Keratinocyte (primary cell): ENCODE data around the gene RBM10. TPM values are rescaled to one million over a fixed set of nuclear protein-coding genes. Genes with fewer than 3 reads are reported as not detected.

Experiments
- DNase-seq: peaks from one replicate; pipeline ENCODE4 v3.0.0-alpha.2; 2011; ENCODE audit warnings: low read depth, missing footprints, low spot score
- FAIRE-seq: peaks from 2 replicates; lab custom pipeline; 2011; peaks lifted over from hg19 to GRCh38; lab: Jason Lieb, UNC
- H2AFZ ChIP-seq: 2 replicates; pipeline ENCODE4 v1.6.0; 2012; ENCODE audit warnings: low read length, control low read depth, inconsistent platforms; ENCODE audit not compliant: control insufficient read depth
- H3K27ac ChIP-seq: 2 replicates; pipeline ENCODE4 v1.5.1; 2011; ENCODE audit warnings: low read length; ENCODE audit not compliant: control insufficient read depth, insufficient read depth
- H3K27me3 ChIP-seq: 3 replicates; pipeline ENCODE4 v1.6.0; 2011; ENCODE audit warnings: low read length; ENCODE audit not compliant: control insufficient read depth, insufficient read depth; ENCODE audit errors: extremely low read depth
- H3K36me3 ChIP-seq, 2 experiments: 2 replicates in 1 of 2; 3 replicates in 1 of 2; pipeline ENCODE4 v1.5.1; 2011; ENCODE audit warnings: low read length in 2 of 2, mild to moderate bottlenecking in 1 of 2; ENCODE audit not compliant: control insufficient read depth in 2 of 2, insufficient read depth in 2 of 2; ENCODE audit errors: extremely low read depth in 1 of 2
- H3K4me1 ChIP-seq: 3 replicates; pipeline ENCODE4 v1.5.1; 2011; ENCODE audit warnings: low read length; ENCODE audit not compliant: control insufficient read depth, insufficient read depth; ENCODE audit errors: extremely low read depth
- H3K4me2 ChIP-seq: 3 replicates; pipeline ENCODE4 v1.6.0; 2011; ENCODE audit warnings: low read depth, low read length; ENCODE audit not compliant: control insufficient read depth, insufficient read depth; ENCODE audit errors: extremely low read depth
- H3K4me3 ChIP-seq, 3 experiments: fragments of 200-600 bp in 1 of 3; sonication (generic) in 1 of 3; 2 replicates in 2 of 3; 3 replicates in 1 of 3; pipeline ENCODE4 v1.5.1; 2011 to 2016; ENCODE audit warnings: low read length in 3 of 3, mild to moderate bottlenecking in 3 of 3, control low read depth in 2 of 3, inconsistent platforms in 1 of 3, low read depth in 1 of 3, mixed read lengths in 1 of 3, mixed run types in 1 of 3, moderate library complexity in 1 of 3; ENCODE audit not compliant: control insufficient read depth in 2 of 3, insufficient read depth in 2 of 3; ENCODE audit errors: extremely low read depth in 1 of 3
- H3K79me2 ChIP-seq: 2 replicates; pipeline ENCODE4 v1.6.0; 2012; ENCODE audit warnings: low read length; ENCODE audit not compliant: control insufficient read depth, insufficient read depth
- H3K9ac ChIP-seq: 3 replicates; pipeline ENCODE4 v1.6.0; 2011; ENCODE audit warnings: low read length; ENCODE audit not compliant: control insufficient read depth, insufficient read depth; ENCODE audit errors: extremely low read depth
- H3K9me1 ChIP-seq: 3 replicates; pipeline ENCODE4 v1.6.0; 2011; ENCODE audit warnings: low read length; ENCODE audit not compliant: control insufficient read depth, insufficient read depth; ENCODE audit errors: extremely low read depth
- H3K9me3 ChIP-seq: 2 replicates; pipeline ENCODE4 v1.5.1; 2012; ENCODE audit warnings: low read depth, low read length; ENCODE audit not compliant: control insufficient read depth
- H4K20me1 ChIP-seq: 3 replicates; pipeline ENCODE4 v1.6.0; 2011; ENCODE audit warnings: low read length; ENCODE audit not compliant: control insufficient read depth, insufficient read depth; ENCODE audit errors: extremely low read depth
- EZH2 ChIP-seq: IDR thresholded peaks from one replicate; pipeline ENCODE4 v1.6.1; 2012; ENCODE audit warnings: inconsistent platforms, mild to moderate bottlenecking, low read length, moderate library complexity
- dilution Hi-C: fragments of 300-500 bp; cut with MboI; formaldehyde crosslinking; loops from one replicate; pipeline ENCODE4 v1.7.0; 2020; ENCODE audit warnings: low sequenced_read_pairs; ENCODE audit not compliant: extremely low pct_ligation_motif_present
- polyA plus RNA-seq, 5 experiments: library from polyadenylated mRNA; depleted of rRNA in 3 of 5; stranded (reverse) in 3 of 5; stranded (forward) in 1 of 5; unstranded in 1 of 5; fragments of >200 nt; gene quantifications; 1 replicate in 1 of 5; 2 replicates in 3 of 5; 3 replicates in 1 of 5; pipeline versions ENCODE4 v1.2.1 to v1.2.3, GENCODE V29; 2011 to 2012; ENCODE audit warnings: missing spikeins in 2 of 5, low read depth in 1 of 5, low replicate concordance in 1 of 5
- TF ChIP-seq, protein P1 (sequence below), 3 experiments: IDR thresholded peaks in 1 of 3; conservative IDR thresholded peaks in 1 of 3; optimal IDR thresholded peaks in 1 of 3; 2 replicates in 2 of 3; 3 replicates in 1 of 3; pipeline versions ENCODE3 to v1.5.1; 2011; ENCODE audit warnings: low read length in 3 of 3, mild to moderate bottlenecking in 3 of 3, moderate library complexity in 2 of 3, control low read depth in 1 of 3, inconsistent platforms in 1 of 3; ENCODE audit not compliant: insufficient read depth in 2 of 3; ENCODE audit errors: extremely low read depth in 1 of 3

RBM10 gene
- polyA plus RNA-seq, 1 donor (not counting 4 experiments of a cell fraction or from before 2014, with no cell fraction given) = 10.8 TPM

DNA sequence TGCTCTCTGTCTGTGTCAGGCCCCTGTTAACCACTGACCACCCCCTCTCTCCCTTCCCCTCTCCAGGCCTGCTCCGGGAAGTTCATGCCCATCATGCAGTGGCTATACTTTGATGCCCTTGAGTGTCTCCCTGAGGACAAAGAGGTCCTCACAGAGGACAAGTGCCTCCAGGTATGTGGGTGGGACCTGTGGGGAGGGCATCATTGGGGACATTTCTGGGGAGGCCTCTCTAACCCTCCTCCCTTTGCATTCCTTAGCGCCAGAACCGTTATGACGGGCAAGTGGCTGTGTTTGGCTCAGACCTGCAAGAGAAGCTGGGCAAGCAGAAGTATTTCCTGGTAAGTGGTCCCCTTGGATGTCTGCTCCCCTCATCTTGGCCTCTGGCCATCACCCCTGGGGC lies 57.9 kb downstream of the RBM10 start:
- Histone ChIP-seq H3K79me2 (peaks cover 33% of the 10 kb centered on the region), H3K9ac (no peak overlapping the region), H2AFZ (no peak overlapping the region), H3K9me1 (no peaks in the 10 kb centered on the region), H3K4me2 (no peak overlapping the region), H3K9me3 (no peaks in the 10 kb centered on the region), H3K4me1 (no peaks in the 10 kb centered on the region), H3K36me3 (peaks cover 67 to 85% of the 10 kb centered on the region in 2 experiments), H3K27me3 (no peaks in the 10 kb centered on the region), H4K20me1 (peaks cover 11% of the 10 kb centered on the region), H3K4me3 (no peak overlapping the region), H3K27ac (no peak overlapping the region)
- dilution Hi-C loops = no loop called here
- FAIRE-seq (no peak), DNase-seq (no peak)
- TF ChIP-seq EZH2 = no peak
- TF ChIP-seq, protein P1, sequence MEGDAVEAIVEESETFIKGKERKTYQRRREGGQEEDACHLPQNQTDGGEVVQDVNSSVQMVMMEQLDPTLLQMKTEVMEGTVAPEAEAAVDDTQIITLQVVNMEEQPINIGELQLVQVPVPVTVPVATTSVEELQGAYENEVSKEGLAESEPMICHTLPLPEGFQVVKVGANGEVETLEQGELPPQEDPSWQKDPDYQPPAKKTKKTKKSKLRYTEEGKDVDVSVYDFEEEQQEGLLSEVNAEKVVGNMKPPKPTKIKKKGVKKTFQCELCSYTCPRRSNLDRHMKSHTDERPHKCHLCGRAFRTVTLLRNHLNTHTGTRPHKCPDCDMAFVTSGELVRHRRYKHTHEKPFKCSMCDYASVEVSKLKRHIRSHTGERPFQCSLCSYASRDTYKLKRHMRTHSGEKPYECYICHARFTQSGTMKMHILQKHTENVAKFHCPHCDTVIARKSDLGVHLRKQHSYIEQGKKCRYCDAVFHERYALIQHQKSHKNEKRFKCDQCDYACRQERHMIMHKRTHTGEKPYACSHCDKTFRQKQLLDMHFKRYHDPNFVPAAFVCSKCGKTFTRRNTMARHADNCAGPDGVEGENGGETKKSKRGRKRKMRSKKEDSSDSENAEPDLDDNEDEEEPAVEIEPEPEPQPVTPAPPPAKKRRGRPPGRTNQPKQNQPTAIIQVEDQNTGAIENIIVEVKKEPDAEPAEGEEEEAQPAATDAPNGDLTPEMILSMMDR (optimal IDR thresholded peaks at IDR 0.05 in 1 of 3, IDR thresholded peaks at IDR 0.05 in 1 of 3, conservative IDR thresholded peaks at IDR 0.05 in 1 of 3; ENCODE audit: extremely low read depth in 1 of 3, insufficient read depth in 2 of 3, low read length in 3 of 3) = no peak

DNA sequence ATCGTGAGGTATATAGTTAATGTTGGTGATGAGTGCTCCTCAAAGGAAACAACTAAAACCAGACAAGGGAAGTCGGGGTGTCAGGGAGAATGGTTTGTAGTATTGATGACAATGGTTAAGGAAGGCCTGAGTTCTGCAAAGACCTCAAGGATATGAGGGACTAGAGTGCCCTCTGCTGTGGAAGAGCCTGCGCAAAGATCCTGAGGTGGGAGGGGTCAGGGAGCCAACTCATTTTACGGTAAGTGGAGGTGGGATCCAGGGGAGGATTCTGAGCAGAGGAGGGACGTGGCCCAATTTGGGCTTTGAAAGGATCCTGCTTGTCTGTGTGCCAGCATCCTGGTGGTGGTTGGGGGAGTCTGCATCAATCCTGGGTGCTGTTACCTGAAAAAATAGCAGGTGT lies 59.9 kb downstream of the RBM10 start:
- Histone ChIP-seq H3K4me3 (no peak overlapping the region), H3K27me3 (no peaks in the 10 kb centered on the region), H3K36me3 (peaks cover 68 to 76% of the 10 kb centered on the region in 2 experiments), H3K9me1 (no peaks in the 10 kb centered on the region), H3K9me3 (no peaks in the 10 kb centered on the region), H2AFZ (no peak overlapping the region), H3K79me2 (peaks cover 19% of the 10 kb centered on the region), H3K27ac (no peak overlapping the region), H3K4me1 (no peaks in the 10 kb centered on the region), H4K20me1 (peaks cover 6% of the 10 kb centered on the region), H3K4me2 (no peak overlapping the region), H3K9ac (no peak overlapping the region)
- FAIRE-seq (no peak), DNase-seq (no peak)
- dilution Hi-C loops = no loop called here
- TF ChIP-seq, protein P1 (optimal IDR thresholded peaks at IDR 0.05 in 1 of 3, IDR thresholded peaks at IDR 0.05 in 1 of 3, conservative IDR thresholded peaks at IDR 0.05 in 1 of 3; ENCODE audit: extremely low read depth in 1 of 3, insufficient read depth in 2 of 3, low read length in 3 of 3) = no peak
- TF ChIP-seq EZH2 = no peak
